ENCODE results near the gene TMEM63A.
"Not testable (repeated sequence)": the region's sequence is repeated elsewhere in the genome, so short reads cannot be mapped to it uniquely, and the experiment has no call there.

TMEM63A gene

DNA sequence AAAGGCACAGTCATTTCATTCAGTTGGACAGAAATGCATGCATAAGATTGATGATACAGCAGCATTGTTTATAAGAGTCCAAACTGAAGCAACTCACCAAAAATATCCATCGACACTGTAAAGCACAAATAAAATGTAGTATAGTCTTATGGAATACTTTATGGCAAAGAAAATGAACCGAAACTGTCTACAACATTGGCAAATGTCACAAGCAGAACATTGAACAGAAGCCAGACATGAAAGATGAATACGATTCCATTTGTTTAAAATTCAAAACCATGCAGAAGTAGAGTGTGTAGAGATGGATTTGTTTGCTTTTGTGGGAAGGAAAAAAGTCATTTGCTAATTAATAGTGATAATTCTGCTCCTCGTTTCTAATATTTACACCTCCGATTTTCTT is 14.3 kb upstream of the TMEM63A start:
- Histone ChIP-seq H3K27me3 (replicated peaks; ENCODE audit: control insufficient read depth, insufficient read depth, low read length, poor library complexity, severe bottlenecking) (no peaks in the 10 kb centered on the region), H3K4me1 (ENCODE audit: control insufficient read depth, insufficient read depth, low read length, poor library complexity, severe bottlenecking) (peaks cover 38% of the 10 kb centered on the region), H3K9me3 (ENCODE audit: control insufficient read depth, low read length) (no peaks in the 10 kb centered on the region), H3K4me3 (ENCODE audit: insufficient read depth, low read depth, low read length, poor library complexity, severe bottlenecking) (no peak overlapping the region), H3K36me3 (ENCODE audit: control insufficient read depth, insufficient read depth, low read length) (no peaks in the 10 kb centered on the region), H3K27ac (ENCODE audit: insufficient read depth, low read length, poor library complexity, severe bottlenecking) (peak overlapping the region; percentile 83)
- no peak for DNase-seq

- H3K4me3 ChIP-seq (ENCODE audit: insufficient read depth, low read depth, low read length, poor library complexity, severe bottlenecking), result no peak overlapping the region
- no peak for DNase-seq
- no peaks in the 10 kb centered on the region for H3K27me3 ChIP-seq (replicated peaks; ENCODE audit: control insufficient read depth, insufficient read depth, low read length, poor library complexity, severe bottlenecking)
- H3K4me1 ChIP-seq (ENCODE audit: control insufficient read depth, insufficient read depth, low read length, poor library complexity, severe bottlenecking), result peaks cover 13% of the 10 kb centered on the region
- no peaks in the 10 kb centered on the region for H3K9me3 ChIP-seq (ENCODE audit: control insufficient read depth, low read length)
- H3K27ac ChIP-seq (ENCODE audit: insufficient read depth, low read length, poor library complexity, severe bottlenecking), result no peak overlapping the region
- H3K36me3 ChIP-seq (ENCODE audit: control insufficient read depth, insufficient read depth, low read length), result no peaks in the 10 kb centered on the region
Observed at GRCh38 chr1:225892307-225892706, 10.1 kb upstream of the TMEM63A start.

GRCh38 chr1:225891229-225891972 is 9.2 kb upstream of the TMEM63A start:
- no peaks in the 10 kb centered on the region for H3K9me3 ChIP-seq (ENCODE audit: control insufficient read depth, low read length)
- no peak overlapping the region for H3K4me3 ChIP-seq (ENCODE audit: insufficient read depth, low read depth, low read length, poor library complexity, severe bottlenecking)
- no peak overlapping the region for H3K27ac ChIP-seq (ENCODE audit: insufficient read depth, low read length, poor library complexity, severe bottlenecking)
- H3K27me3 ChIP-seq (replicated peaks; ENCODE audit: control insufficient read depth, insufficient read depth, low read length, poor library complexity, severe bottlenecking), result no peaks in the 10 kb centered on the region
- no peaks in the 10 kb centered on the region for H3K36me3 ChIP-seq (ENCODE audit: control insufficient read depth, insufficient read depth, low read length)
- no peak for DNase-seq
- peaks cover 6% of the 10 kb centered on the region for H3K4me1 ChIP-seq (ENCODE audit: control insufficient read depth, insufficient read depth, low read length, poor library complexity, severe bottlenecking)

DNA sequence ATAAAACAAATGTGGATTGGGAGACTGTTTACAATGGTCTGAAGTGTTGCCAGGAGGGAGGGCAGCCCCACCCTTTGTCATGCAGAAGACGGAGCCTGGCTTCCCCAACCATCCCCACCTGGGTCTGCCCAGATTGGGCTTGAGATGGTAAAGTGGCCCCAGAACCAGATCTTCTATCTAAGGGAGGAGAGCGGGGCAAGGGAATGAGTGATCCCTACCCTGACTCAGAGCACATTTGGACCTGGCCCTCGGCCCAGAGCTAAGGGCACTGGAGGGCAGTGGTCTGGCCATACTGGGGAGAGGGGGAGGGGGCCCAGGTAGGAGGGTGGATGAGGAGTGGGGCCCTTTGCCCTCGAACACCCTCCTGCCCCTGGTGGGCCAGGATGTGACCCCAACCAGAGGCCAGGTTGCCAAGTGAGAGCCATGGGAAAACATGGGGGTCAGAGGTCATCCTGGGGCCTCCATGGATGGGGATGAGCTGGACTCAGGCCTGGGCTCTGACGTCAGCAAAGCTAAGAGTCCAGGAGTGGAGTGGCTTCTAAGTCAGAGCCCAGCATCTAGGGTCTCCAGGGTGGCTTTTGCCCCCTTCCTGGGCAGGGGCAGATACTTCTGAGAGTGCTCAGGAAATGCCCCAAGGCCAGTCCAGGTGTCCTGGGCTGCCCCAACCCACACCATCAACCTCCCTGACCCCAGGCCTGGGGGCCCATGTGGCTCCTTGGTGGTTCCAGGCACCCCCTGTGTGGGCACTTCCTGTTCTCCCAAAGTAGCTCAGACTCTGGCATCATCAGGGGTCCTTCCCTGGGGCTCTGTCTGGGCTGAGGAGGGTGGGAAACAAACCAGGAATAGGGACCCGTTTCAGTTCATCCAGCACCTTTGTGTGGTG is 8.4 kb upstream of the TMEM63A start:
- Histone ChIP-seq H3K9me3 (ENCODE audit: control insufficient read depth, low read length) (no peaks in the 10 kb centered on the region), H3K36me3 (ENCODE audit: control insufficient read depth, insufficient read depth, low read length) (no peaks in the 10 kb centered on the region), H3K4me3 (ENCODE audit: insufficient read depth, low read depth, low read length, poor library complexity, severe bottlenecking) (no peak overlapping the region), H3K4me1 (ENCODE audit: control insufficient read depth, insufficient read depth, low read length, poor library complexity, severe bottlenecking) (no peaks in the 10 kb centered on the region), H3K27ac (ENCODE audit: insufficient read depth, low read length, poor library complexity, severe bottlenecking) (no peak overlapping the region), H3K27me3 (replicated peaks; ENCODE audit: control insufficient read depth, insufficient read depth, low read length, poor library complexity, severe bottlenecking) (no peaks in the 10 kb centered on the region)
- no peak for DNase-seq

DNA sequence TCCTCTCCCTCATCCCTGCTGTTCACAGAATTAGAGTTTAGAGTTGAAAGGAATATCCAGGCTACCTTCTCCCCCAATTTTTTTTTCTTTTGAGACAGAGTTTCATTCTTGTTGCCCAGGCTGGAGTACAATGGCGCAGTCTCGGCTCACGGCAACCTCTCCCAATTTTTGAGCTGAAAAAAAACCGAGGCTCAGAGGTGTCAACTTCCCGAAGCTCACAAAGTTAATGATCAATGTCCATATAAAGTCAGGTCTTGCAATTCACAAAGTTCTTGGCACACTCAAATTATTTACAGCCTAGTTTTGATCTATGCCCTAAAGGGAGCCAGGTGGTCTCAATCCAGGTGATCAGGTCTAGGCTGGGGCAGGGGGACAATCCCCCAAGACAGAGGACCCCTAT is 7.6 kb upstream of the TMEM63A start:
- Histone ChIP-seq H3K27me3 (replicated peaks; ENCODE audit: control insufficient read depth, insufficient read depth, low read length, poor library complexity, severe bottlenecking) (no peaks in the 10 kb centered on the region), H3K36me3 (ENCODE audit: control insufficient read depth, insufficient read depth, low read length) (no peaks in the 10 kb centered on the region), H3K4me3 (ENCODE audit: insufficient read depth, low read depth, low read length, poor library complexity, severe bottlenecking) (no peak overlapping the region), H3K4me1 (ENCODE audit: control insufficient read depth, insufficient read depth, low read length, poor library complexity, severe bottlenecking) (no peaks in the 10 kb centered on the region), H3K27ac (ENCODE audit: insufficient read depth, low read length, poor library complexity, severe bottlenecking) (no peak overlapping the region), H3K9me3 (ENCODE audit: control insufficient read depth, low read length) (no peaks in the 10 kb centered on the region)
- no peak for DNase-seq

DNA sequence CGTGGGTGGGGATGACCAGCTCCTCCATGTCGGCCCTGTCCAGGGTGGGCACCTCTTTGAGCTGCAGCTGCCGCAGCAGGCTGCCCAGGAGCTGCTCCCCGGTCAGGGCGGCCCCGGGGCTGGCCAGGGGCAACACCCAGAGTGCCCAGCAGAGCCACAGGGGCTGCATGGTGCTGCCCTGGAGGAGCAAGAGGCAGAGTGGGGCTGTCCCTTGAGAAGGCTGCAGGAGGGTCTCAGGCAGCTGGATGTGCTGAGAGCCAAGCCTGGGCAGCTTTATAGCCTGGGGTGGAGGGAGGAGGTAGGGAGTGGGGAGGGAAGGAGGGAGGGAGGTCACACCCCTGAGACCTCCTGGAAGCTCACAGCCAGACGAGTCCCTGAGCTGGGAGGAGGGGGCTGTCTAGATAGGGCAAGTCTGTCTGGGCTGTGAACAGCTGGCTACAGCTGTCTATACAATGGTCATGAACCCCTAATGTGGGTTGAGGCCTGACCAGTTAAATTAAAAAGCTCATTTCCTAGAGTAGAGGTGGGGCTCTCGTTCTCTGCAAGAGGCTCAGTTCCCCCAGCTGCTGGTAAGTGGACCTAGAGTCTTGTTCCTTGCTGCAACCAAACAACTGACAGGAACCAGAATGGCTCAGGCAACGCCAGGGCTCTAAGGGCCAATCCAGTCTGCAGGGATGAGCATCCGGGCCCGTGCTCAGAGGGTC is 6.9 kb upstream of the TMEM63A start, which contains the start of gene LEFTY1:
TSS of gene LEFTY1 (minus strand) at position 249 of the 704 bp plus-strand sequence. CDS start at position 169, 80 bp downstream.
- Histone ChIP-seq H3K27ac (ENCODE audit: insufficient read depth, low read length, poor library complexity, severe bottlenecking) (no peak within 1 kb of the TSS), H3K27me3 (replicated peaks; ENCODE audit: control insufficient read depth, insufficient read depth, low read length, poor library complexity, severe bottlenecking) (no peaks in the 10 kb centered on the region), H3K4me1 (ENCODE audit: control insufficient read depth, insufficient read depth, low read length, poor library complexity, severe bottlenecking) (no peaks in the 10 kb centered on the region), H3K4me3 (ENCODE audit: insufficient read depth, low read depth, low read length, poor library complexity, severe bottlenecking) (no peak within 1 kb of the TSS), H3K36me3 (ENCODE audit: control insufficient read depth, insufficient read depth, low read length) (no peaks in the 10 kb centered on the region), H3K9me3 (ENCODE audit: control insufficient read depth, low read length) (no peaks in the 10 kb centered on the region)
- no peak for DNase-seq

- Histone ChIP-seq H3K4me3 (ENCODE audit: insufficient read depth, low read depth, low read length, poor library complexity, severe bottlenecking) (no peak overlapping the region), H3K27ac (ENCODE audit: insufficient read depth, low read length, poor library complexity, severe bottlenecking) (no peak overlapping the region), H3K9me3 (ENCODE audit: control insufficient read depth, low read length) (no peaks in the 10 kb centered on the region), H3K4me1 (ENCODE audit: control insufficient read depth, insufficient read depth, low read length, poor library complexity, severe bottlenecking) (peaks cover 5% of the 10 kb centered on the region), H3K27me3 (replicated peaks; ENCODE audit: control insufficient read depth, insufficient read depth, low read length, poor library complexity, severe bottlenecking) (no peaks in the 10 kb centered on the region), H3K36me3 (ENCODE audit: control insufficient read depth, insufficient read depth, low read length) (no peaks in the 10 kb centered on the region)
- DNase-seq, result no peak
Observed at GRCh38 chr1:225888289-225888897, 6.2 kb upstream of the TMEM63A start.

DNA sequence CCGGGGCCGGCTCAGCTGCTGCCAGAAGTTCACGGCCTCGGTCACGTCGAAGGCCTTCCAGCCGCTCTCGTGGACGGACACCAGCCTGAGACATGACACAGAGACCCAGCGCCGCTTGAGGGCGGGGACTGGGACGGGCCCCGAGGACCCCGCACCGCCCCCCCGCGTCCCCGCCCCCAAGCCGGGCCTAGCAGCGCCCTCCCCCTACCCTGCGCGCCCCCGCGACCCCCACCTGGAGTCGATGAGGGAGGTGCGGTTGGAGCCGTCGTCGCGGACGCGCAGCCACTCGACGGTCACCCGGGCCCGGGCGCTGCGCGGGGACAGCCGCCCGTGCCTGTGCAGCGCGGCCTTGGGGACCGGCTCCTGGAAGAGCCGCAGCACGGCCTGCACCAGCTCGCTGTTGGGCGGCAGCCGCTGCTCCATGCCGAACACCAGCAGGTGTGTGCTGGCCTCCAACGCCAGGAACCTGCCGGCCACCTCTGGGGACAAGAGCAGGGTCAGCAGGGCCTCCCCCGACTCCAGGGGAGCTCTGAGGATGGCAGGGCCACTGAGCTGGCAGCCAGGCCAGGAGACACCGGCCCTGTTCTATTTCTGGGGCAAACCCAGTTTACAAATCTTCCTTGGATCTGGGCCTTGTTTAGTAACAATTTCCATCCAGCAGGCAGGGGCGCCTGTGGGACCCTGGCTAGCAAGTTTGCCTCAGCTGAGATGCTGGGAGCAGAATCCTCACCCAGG is 5.5 kb upstream of the TMEM63A start:
- H3K4me1 ChIP-seq (ENCODE audit: control insufficient read depth, insufficient read depth, low read length, poor library complexity, severe bottlenecking); H3K9me3 ChIP-seq (ENCODE audit: control insufficient read depth, low read length); H3K36me3 ChIP-seq (ENCODE audit: control insufficient read depth, insufficient read depth, low read length); H3K27ac ChIP-seq (ENCODE audit: insufficient read depth, low read length, poor library complexity, severe bottlenecking); H3K27me3 ChIP-seq (replicated peaks; ENCODE audit: control insufficient read depth, insufficient read depth, low read length, poor library complexity, severe bottlenecking); H3K4me3 ChIP-seq (ENCODE audit: insufficient read depth, low read depth, low read length, poor library complexity, severe bottlenecking); DNase-seq: not testable (repeated sequence)

- H3K27me3 ChIP-seq (replicated peaks; ENCODE audit: control insufficient read depth, insufficient read depth, low read length, poor library complexity, severe bottlenecking), result no peaks in the 10 kb centered on the region
Observed at GRCh38 chr1:225887030-225887314, 4.8 kb upstream of the TMEM63A start.

More at GRCh38 chr1:225887030-225887314, 4.8 kb upstream of the TMEM63A start:
- Histone ChIP-seq H3K4me1 (ENCODE audit: control insufficient read depth, insufficient read depth, low read length, poor library complexity, severe bottlenecking) (peaks cover 5% of the 10 kb centered on the region), H3K27ac (ENCODE audit: insufficient read depth, low read length, poor library complexity, severe bottlenecking) (no peak overlapping the region), H3K9me3 (ENCODE audit: control insufficient read depth, low read length) (no peaks in the 10 kb centered on the region), H3K36me3 (ENCODE audit: control insufficient read depth, insufficient read depth, low read length) (no peaks in the 10 kb centered on the region), H3K4me3 (ENCODE audit: insufficient read depth, low read depth, low read length, poor library complexity, severe bottlenecking) (no peak overlapping the region)
- no peak for DNase-seq
